NCI-H2029 treated with DMSO at 0.1 percent for 48 hours (cell line): ENCODE data around the gene PRDM2.

Experiments
- DNase-seq: peaks from one replicate; lab custom pipeline; 2025; lab: John Stamatoyannopoulos, UW

The PRDM2 gene

GRCh38 chr1:13842497-13842896, 142.5 kb downstream of the PRDM2 start:
- DNase-seq, result no peak

DNA sequence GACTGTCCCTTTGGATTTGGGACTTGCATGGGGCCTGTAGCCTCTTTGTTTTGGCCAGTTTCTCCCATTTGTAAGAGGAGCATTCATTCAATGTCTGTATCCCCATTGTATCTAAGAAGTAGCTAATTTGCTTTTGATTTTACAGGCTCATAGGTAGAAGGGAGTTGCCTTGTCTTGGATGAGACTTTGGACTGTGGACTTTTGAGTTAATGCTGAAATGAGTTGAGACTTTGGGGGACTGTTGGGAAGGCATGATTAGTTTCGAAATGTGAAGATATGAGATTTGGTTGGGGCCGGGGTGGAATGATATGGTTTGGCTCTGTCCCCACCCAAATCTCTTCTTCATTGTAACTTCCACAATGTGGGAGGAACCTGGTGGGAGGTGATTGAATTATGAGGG, 151.7 kb downstream of the PRDM2 start:
- no peak for DNase-seq

- DNase-seq, result no peak
These were observed 155.6 kb downstream of the PRDM2 start for GRCh38 chr1:13855554-13855953.

DNA sequence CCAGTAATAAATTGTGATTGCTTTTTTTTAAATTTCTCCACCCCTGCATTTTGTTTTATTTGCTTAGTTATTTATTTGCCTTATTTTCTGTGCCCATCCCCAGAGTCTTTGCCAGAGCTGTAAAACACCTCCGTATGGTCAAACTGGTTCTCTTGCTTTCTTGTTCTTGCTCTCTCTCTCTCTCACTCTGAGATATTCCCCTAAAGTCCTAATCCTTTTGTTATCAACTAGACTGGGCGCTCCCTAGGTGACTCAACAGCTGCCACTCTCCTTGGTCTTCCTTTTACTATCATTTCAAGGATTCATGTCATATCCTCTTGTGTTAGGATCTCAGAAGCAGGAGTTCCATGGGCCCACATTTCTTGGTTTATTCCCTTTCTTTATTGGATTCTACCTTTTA, 160.0 kb downstream of the PRDM2 start:
- no peak for DNase-seq

DNA sequence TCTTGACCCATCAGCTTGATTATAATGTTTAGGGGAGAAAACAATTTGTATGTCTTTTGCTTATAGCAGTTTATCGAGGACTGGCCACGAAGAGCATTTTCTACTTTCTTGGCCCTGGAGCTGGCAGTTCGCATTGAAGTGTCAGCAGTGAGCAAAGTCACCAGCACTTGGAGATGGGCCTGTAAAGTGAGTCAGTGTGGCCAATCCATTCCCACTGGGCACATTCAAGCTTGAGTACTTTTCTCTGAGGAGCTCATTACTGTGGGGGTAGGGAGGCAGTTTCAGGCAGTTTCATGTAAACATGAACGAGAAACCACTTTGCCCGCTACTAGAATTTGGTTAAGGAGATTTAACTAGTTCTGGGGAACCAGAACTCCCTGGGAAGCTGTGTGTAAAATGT, 164.8 kb downstream of the PRDM2 start:
- no peak for DNase-seq

DNA sequence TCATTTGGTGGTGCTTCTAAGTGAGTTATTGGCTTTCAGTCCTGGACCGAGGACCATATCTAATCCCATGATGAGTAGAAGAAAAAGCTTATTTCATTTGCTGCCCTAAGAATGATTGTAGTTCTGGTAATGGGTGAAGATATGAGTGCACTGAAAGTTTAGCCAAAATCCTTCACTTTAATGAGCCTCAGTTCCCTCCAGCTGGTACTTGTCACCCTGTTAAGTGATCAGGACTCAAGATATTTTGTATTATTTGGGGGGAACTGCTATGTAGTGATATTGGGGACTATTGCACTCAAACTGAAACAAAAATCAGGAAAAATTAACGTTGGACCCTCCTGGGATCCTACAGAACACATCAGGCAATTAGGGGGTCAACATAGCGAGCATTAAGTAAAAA, 165.9 kb downstream of the PRDM2 start:
- DNase-seq, result no peak

DNA sequence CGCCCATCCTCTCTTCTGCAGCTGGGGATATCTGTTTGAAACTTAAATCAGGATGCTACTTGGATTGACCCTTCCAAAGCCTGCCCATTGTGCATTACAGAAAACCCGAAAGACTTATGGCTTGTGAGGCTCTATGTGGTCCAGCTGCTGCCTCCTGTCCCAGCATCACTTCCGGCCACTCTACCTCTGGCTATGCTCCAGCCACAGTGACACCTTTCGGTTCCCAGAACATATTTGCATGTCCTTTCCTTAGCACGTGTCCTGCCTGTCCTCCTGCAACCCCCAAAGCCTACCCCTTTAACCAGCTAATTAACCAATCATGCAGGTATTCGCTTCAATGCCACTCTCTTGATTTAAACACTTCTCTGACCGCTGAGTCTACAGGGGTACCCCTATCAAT, 167.6 kb downstream of the PRDM2 start:
- no peak for DNase-seq

GRCh38 chr1:13869172-13869797, 169.3 kb downstream of the PRDM2 start:
- no peak for DNase-seq

DNA sequence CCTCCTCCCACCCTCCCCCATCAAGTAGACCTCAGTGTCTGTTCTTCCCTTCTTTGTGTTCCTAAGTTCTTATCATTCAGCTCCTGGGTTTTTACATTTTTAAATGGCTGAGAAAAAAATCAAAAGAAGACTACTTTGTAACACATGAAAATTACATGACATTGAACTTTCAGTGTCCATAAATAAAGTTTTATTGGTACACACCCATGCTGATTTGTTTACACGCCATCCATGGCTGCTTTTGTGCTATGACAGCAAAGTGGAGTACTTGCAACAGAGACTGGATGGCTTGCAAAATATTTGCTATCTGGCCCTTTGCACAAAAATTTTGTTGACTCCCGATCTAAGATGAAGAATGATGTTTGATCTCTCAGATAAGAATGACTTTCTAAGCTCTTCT, 171.4 kb downstream of the PRDM2 start:
- no peak for DNase-seq

- no peak for DNase-seq
These were observed 171.9 kb downstream of the PRDM2 start for GRCh38 chr1:13871886-13872285.

- no peak for DNase-seq
These were observed 173.0 kb downstream of the PRDM2 start for GRCh38 chr1:13873032-13873431.
